Upper lobe of left lung (tissue), 4 donors: Measurements from ENCODE around the gene MKNK2.

Experiments used
- EP300 ChIP-seq, 4 donors: sonication (generic); formaldehyde crosslinking; IDR thresholded peaks; one replicate each; pipeline ENCODE4 v1.5.1; 2017; ENCODE audit warnings: antibody characterized with exemption in 4 of 4, control low read depth in 2 of 4
- POLR2A ChIP-seq, 4 donors: fragments of 450-650 bp; IDR thresholded peaks; one replicate each; pipeline ENCODE4 v1.5.1; 2016 to 2017; ENCODE audit warnings: antibody characterized with exemption in 4 of 4, mild to moderate bottlenecking in 2 of 4
- POLR2AphosphoS5 ChIP-seq, 2 donors: sonication (generic); formaldehyde crosslinking; IDR thresholded peaks; one replicate each; pipeline ENCODE4 v1.5.1; 2017; ENCODE audit warnings: antibody characterized with exemption in 2 of 2
- TF ChIP-seq, protein P1 (sequence below), 6 experiments: fragments of 450-650 bp in 4 of 6; fragments of 200-600 bp in 2 of 6; sonication (generic) in 2 of 6; IDR thresholded peaks; one replicate each; pipeline ENCODE4 v1.5.1; 2016 to 2019; ENCODE audit warnings: antibody characterized with exemption in 6 of 6

DNA sequence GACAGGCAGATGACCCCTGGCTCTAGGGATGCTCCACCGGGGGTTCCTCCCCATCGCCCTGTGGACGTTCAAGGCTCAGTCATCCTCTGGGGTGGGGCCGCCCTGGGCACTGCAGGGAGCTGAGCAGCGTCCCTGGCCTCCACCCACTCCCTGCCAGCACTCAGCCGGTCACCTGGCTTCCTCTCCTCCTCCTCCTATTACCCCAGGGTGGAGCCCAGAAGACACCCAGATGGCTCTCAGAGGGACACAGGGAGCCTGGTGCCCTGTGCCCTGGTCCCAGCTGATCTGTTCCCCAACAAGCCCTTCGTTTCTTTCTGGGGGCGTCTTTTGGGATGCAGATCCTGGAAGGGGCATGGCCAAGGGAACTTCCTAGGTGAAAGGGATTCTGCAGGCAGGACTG lies 3.7 kb upstream of the MKNK2 start:
- no peak for TF ChIP-seq EP300 (IDR thresholded peaks at IDR 0.05)
- TF ChIP-seq POLR2AphosphoS5 (IDR thresholded peaks at IDR 0.05), result no peak
- TF ChIP-seq, protein P1, sequence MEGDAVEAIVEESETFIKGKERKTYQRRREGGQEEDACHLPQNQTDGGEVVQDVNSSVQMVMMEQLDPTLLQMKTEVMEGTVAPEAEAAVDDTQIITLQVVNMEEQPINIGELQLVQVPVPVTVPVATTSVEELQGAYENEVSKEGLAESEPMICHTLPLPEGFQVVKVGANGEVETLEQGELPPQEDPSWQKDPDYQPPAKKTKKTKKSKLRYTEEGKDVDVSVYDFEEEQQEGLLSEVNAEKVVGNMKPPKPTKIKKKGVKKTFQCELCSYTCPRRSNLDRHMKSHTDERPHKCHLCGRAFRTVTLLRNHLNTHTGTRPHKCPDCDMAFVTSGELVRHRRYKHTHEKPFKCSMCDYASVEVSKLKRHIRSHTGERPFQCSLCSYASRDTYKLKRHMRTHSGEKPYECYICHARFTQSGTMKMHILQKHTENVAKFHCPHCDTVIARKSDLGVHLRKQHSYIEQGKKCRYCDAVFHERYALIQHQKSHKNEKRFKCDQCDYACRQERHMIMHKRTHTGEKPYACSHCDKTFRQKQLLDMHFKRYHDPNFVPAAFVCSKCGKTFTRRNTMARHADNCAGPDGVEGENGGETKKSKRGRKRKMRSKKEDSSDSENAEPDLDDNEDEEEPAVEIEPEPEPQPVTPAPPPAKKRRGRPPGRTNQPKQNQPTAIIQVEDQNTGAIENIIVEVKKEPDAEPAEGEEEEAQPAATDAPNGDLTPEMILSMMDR (IDR thresholded peaks at IDR 0.05), result no peak
- no peak for TF ChIP-seq POLR2A (IDR thresholded peaks at IDR 0.05)
